ENCODE results near the gene SLC2A13. TPM values are rescaled to one million over a fixed set of nuclear protein-coding genes. Genes with fewer than 3 reads are reported as not detected.
"Not testable (repeated sequence)": the region's sequence is repeated elsewhere in the genome, so short reads cannot be mapped to it uniquely, and the experiment has no call there.

The SLC2A13 gene
- total and polyA plus RNA-seq, 2 experiments from 2014 or later = 10.4 to 13.8 TPM

DNA sequence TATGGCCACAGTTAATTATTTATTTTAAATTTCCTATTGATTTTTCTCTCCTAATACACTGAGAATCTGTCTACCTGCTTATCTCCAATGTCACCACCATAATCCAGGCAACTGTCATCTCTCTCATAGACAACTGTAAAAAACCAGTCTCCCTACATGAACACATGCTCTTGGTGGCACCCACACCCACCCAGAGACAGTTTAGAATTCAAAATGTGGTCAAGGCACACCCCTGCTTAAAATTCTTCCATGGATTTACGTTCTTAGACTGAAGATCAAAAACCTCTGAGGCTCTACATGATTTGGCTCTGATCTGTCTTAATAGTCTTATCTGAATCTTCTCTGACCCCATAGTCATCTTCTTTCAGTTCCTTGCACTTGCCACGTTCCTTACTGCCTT, 245.2 kb downstream of the SLC2A13 start:
- no peak overlapping the region for H3K4me3 ChIP-seq
- no peak for DNase-seq (ENCODE audit: low read depth in 1 of 2, low spot score in 1 of 2)
- H3K36me3 ChIP-seq = no peaks in the 10 kb centered on the region
- no peak overlapping the region for H3K27ac ChIP-seq
- no peaks in the 10 kb centered on the region for H3K9me3 ChIP-seq (ENCODE audit: low read depth)
- H3K27me3 ChIP-seq = no peaks in the 10 kb centered on the region
- TF ChIP-seq, protein P1, sequence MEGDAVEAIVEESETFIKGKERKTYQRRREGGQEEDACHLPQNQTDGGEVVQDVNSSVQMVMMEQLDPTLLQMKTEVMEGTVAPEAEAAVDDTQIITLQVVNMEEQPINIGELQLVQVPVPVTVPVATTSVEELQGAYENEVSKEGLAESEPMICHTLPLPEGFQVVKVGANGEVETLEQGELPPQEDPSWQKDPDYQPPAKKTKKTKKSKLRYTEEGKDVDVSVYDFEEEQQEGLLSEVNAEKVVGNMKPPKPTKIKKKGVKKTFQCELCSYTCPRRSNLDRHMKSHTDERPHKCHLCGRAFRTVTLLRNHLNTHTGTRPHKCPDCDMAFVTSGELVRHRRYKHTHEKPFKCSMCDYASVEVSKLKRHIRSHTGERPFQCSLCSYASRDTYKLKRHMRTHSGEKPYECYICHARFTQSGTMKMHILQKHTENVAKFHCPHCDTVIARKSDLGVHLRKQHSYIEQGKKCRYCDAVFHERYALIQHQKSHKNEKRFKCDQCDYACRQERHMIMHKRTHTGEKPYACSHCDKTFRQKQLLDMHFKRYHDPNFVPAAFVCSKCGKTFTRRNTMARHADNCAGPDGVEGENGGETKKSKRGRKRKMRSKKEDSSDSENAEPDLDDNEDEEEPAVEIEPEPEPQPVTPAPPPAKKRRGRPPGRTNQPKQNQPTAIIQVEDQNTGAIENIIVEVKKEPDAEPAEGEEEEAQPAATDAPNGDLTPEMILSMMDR (IDR thresholded peaks at IDR 0.05; ENCODE audit: low read depth, low read length) = no peak
- H3K4me1 ChIP-seq (ENCODE audit: low read depth) = no peaks in the 10 kb centered on the region

DNA sequence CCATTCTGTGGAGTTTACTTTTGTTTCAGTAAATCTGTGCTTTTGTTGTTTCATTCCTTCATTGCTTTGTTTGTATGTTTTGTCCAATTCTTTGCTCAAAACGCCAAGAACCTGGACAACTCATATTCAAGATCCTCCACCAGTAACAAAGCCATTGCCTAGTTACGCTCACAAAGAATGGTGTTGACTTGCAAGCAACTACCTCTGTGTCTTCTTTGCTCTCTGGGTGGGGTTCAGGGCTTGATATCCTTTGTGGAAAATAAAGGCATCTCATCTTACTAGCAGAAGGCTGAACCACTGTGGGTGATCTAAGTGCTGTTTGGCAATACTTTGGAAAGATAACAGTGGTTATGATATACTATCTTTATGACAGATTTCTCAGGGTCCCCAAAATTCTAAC, 252.9 kb downstream of the SLC2A13 start:
- TF ChIP-seq, protein P1 (IDR thresholded peaks at IDR 0.05; ENCODE audit: low read depth, low read length) = no peak
- Histone ChIP-seq H3K9me3 (ENCODE audit: low read depth) (no peaks in the 10 kb centered on the region), H3K27me3 (no peaks in the 10 kb centered on the region), H3K4me3 (no peak overlapping the region), H3K4me1 (ENCODE audit: low read depth) (no peaks in the 10 kb centered on the region), H3K27ac (no peak overlapping the region), H3K36me3 (no peaks in the 10 kb centered on the region)
- no peak for DNase-seq (ENCODE audit: low read depth in 1 of 2, low spot score in 1 of 2)

DNA sequence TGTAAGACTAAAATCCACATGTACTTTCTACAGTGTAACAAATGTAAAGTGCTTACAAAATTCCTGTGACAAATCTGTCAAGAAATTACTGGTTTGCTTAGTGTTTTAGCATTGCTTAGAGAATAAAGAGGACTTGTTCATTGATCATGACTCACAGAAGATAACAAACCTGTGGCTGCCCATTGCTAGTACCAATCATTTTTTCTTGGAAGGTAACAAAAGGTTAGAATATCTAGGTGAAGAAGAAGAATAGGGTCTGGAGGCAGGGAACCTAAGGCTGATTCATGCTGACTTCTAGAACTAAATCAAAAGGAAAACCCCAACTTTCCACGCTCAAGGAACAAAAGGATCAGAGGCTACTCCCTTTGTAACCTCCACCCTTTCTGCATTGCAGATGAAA, 253.5 kb downstream of the SLC2A13 start:
- H3K36me3 ChIP-seq = no peaks in the 10 kb centered on the region
- H3K27ac ChIP-seq = no peak overlapping the region
- no peaks in the 10 kb centered on the region for H3K4me1 ChIP-seq (ENCODE audit: low read depth)
- TF ChIP-seq, protein P1 (IDR thresholded peaks at IDR 0.05; ENCODE audit: low read depth, low read length) = no peak
- DNase-seq (ENCODE audit: low read depth in 1 of 2, low spot score in 1 of 2) = no peak
- H3K27me3 ChIP-seq = no peaks in the 10 kb centered on the region
- H3K4me3 ChIP-seq = no peak overlapping the region
- no peaks in the 10 kb centered on the region for H3K9me3 ChIP-seq (ENCODE audit: low read depth)

DNA sequence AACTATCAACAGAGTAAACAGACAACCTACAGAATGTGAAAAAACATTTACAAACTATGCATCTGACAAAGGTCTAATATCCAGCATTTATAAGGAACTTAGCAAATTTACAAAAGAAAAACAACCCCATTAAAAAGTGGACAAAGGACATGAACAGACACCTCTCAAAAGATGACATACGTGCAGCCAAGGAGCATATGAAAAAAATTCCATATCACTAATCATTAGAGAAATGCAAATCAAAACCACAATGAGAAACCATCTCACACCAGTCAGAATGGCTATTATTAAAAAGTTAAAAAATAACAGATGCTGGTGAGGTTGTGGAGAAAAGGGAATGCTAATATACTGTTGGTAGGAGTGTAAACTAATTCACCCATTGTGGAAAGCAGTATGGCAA, 257.7 kb downstream of the SLC2A13 start:
- not testable (repeated sequence) for DNase-seq (ENCODE audit: low read depth in 1 of 2, low spot score in 1 of 2)

DNA sequence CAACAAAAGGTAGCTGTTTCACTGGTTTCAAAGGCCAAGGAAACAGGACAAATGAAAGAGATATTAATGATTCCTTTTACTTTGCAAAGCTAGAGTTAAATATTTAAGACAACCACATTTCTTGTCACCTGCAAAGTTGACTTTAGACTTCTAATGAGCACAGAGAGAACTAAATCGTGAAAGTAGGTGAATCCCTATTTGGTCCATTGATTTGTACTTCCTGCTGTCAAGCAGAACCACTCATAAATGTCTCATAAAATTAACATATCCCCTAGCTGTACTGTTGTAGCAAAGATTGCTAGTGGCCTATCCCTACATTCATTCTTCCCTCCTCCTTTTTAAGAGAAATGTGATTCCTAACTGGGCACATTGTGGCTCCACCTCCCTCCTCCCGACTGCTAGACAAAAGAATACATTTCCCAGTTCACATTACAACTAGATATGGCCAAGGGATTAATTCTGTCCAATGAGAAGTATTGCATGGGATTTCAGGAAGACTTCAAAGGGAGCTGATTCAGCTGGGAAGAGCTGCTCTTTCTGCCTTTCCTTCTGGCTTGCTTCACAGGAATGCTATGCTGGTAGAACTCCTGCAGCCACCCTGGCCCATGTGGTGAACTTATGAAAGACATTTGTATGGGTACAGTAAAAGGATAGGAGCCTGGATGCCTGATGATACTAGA, 258.8 kb downstream of the SLC2A13 start:
- Histone ChIP-seq H3K36me3 (no peaks in the 10 kb centered on the region), H3K27ac (no peak overlapping the region), H3K9me3 (ENCODE audit: low read depth) (no peaks in the 10 kb centered on the region), H3K27me3 (no peaks in the 10 kb centered on the region), H3K4me3 (no peak overlapping the region), H3K4me1 (ENCODE audit: low read depth) (no peaks in the 10 kb centered on the region)
- DNase-seq (ENCODE audit: low read depth in 1 of 2, low spot score in 1 of 2) = no peak
- TF ChIP-seq, protein P1 (IDR thresholded peaks at IDR 0.05; ENCODE audit: low read depth, low read length) = no peak

More for the DNA sequence above, 257.7 kb downstream of the SLC2A13 start:
- not testable (repeated sequence) for H3K36me3 ChIP-seq; H3K27ac ChIP-seq; H3K27me3 ChIP-seq; H3K4me1 ChIP-seq (ENCODE audit: low read depth); H3K9me3 ChIP-seq (ENCODE audit: low read depth); H3K4me3 ChIP-seq

DNA sequence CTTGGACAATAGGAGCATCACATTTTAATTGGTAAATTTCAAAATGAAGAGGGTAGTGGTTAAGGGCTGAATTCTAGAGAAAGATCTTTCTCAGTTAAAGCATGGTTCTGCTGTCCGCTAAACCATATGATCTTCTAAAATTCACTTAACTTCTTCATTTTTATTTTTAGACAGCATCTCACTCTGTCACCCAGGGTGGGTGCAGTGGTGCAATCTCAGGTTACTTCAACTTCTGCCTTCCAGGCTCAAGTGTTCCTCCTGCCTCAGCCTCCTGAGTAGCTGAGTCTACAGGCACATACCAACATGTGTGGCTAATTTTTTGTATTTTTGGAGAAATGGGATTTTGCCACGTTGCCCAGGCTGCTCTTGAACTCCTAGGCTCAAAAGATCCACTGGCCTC, 259.6 kb downstream of the SLC2A13 start:
- Histone ChIP-seq H3K4me3 (no peak overlapping the region), H3K27me3 (no peaks in the 10 kb centered on the region), H3K36me3 (no peaks in the 10 kb centered on the region), H3K4me1 (ENCODE audit: low read depth) (no peaks in the 10 kb centered on the region), H3K9me3 (ENCODE audit: low read depth) (no peaks in the 10 kb centered on the region), H3K27ac (no peak overlapping the region)
- no peak for DNase-seq (ENCODE audit: low read depth in 1 of 2, low spot score in 1 of 2)
- TF ChIP-seq, protein P1 (IDR thresholded peaks at IDR 0.05; ENCODE audit: low read depth, low read length) = no peak
